Fibroblast of peridontal ligament (primary cell): ENCODE measurements around the gene ERCC2.
"Not testable (repeated sequence)": the region's sequence is repeated elsewhere in the genome, so short reads cannot be mapped to it uniquely, and the experiment has no call there.

Source experiments
- DNase-seq: peaks from one replicate; pipeline ENCODE4 v3.0.0-alpha.2; 2010; ENCODE audit errors: extremely low read depth

The ERCC2 gene

GRCh38 chr19:45354241-45354842 is 16.0 kb downstream of the ERCC2 start:
- no peak for DNase-seq

DNA sequence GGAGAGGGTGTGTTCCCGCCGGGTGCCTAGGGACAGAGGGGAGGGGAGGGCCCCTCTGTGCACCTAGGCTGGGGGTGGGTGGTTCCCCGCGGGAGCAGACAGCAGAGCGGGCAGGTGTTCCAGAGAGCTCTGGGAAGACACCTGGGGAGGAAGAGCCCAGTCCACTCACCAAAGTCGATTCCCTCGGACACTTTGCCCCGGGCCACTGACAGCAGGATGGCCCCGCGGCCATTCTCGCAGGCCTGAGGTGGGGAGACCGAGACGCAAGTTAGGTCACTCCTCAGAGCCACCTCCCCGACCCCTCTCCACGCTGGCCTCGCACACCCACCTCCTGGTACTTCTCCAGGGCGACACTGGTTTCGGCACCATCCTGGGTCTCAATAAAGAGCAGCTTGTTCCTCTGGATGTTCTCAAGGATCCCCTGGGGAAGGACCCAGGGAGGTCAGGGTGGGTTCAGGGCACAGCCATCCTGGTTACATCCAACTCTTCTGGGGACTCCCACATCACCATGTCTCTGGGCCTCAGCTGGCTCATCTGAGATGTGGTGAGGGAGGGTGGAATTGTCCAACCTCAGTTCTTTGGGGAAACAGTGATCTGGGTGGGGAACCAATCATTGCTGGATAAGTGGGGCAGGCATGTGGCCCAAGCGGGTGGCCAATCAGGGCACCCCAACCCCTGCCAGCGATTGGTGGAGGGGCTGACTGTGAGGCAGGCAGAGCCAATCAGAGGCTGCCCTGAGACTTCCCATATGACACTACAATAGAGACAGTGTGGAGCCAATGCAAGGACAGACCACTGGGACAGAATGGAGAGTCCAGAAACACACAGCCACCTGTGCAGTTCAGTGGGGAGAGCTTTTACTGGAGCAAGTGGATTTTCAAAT is 17.2 kb downstream of the ERCC2 start:
- no peak for DNase-seq

DNA sequence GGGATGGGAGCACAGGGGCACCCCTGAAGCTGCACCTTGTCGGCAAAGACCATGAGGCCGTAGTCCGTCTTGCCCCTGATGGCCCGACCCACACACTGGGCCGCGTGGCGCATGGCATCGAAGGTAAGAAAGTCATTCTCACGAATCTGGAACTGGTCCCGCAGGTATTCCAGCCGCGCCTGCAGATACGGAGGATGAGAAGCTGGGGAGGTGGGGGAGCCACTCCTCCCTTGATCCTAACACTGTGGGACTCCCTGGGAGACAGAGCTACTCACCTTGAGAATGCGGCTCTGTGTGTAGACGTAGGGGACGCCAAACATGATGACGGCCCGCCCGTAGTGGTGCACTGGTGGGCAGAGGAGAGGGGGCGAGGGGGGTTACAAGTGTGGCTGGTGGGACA is 17.9 kb downstream of the ERCC2 start:
- no peak for DNase-seq

DNA sequence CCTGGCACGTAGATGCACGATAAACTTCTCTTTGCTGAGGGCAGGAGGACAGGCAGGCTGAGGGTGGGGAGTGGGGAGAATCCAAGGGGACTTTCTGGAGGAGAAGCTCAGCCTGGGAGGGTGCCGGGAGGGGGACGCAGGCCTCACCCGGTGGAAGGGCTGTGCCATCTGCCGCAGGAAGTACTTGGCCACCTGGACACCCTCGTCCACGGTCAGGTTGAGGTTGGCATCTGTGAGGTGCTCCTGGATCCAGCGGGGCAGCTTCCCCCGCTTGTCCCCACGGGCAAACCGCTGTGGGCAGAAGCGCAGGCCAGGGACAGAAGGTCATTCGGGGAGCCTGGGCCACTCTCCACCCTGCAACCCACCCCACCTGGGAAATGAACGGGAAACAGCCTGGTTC is 18.3 kb downstream of the ERCC2 start:
- no peak for DNase-seq

DNA sequence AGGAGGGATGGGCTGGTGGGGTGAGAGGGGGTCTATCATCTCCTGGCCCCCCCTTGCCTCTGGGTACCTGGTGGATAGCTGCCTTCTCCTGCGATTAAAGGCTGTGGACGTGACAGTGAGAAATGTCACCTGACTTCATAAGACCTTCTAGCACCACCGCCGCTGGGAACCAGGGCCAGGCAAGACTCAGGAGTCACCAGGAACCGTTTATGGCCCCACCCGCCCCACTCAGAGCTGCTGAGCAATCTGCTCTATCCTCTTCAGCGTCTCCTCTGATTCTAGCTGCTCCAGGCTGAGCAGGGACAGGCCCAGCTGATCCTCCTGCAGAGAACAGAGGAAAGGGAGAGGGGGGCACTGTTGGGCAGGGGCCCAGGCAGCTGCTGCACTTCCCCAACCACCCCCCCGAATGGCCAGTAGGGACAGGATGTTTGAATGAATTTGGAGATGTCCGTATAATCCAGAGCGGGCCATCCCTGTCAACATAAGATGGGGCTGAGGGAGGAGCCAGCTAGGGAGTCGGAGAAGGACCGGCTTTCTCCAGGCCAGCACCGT is 18.9 kb downstream of the ERCC2 start:
- no peak for DNase-seq

- DNase-seq, result no peak
Observed at GRCh38 chr19:45350477-45351058, 19.8 kb downstream of the ERCC2 start.

GRCh38 chr19:45349430-45349941 is 20.9 kb downstream of the ERCC2 start:
- no peak for DNase-seq

- no peak for DNase-seq
Observed at GRCh38 chr19:45349126-45349415, 21.3 kb downstream of the ERCC2 start.

DNA sequence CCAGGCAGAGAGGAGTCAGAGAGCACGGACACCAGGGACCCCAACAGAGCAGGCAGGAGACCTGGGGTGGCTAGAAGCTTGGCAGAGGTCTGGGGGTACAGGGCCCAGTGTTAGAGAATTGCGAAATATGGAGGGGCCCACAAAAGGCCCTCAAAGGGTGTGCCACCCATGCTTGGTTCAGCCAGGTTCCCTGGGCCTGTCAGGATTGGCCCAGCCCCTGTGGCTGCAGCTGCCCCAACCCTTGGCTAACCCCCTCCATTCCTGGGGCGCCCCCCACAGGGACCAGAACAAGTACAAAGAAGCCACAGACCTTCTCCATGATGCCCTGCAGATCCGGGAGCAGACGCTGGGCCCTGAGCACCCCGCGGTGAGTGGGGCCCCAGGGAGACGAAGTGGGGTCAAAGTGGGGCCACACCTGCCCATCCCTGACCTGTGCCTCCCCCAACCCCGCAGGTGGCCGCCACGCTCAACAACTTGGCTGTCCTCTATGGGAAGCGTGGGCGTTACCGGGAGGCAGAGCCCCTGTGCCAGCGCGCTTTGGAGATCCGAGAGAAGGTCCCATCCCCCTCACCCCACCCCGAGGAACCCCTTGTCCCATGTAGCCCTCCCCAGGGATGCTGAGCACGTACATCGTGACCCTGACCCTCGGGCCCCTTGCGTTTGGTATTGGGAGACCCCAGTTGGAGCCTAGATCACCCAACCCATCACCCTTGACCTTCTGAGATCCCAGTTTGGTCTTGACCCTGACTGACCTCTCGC is 21.8 kb downstream of the ERCC2 start:
- no peak for DNase-seq

GRCh38 chr19:45347570-45348366 is 22.6 kb downstream of the ERCC2 start:
- no peak for DNase-seq

DNA sequence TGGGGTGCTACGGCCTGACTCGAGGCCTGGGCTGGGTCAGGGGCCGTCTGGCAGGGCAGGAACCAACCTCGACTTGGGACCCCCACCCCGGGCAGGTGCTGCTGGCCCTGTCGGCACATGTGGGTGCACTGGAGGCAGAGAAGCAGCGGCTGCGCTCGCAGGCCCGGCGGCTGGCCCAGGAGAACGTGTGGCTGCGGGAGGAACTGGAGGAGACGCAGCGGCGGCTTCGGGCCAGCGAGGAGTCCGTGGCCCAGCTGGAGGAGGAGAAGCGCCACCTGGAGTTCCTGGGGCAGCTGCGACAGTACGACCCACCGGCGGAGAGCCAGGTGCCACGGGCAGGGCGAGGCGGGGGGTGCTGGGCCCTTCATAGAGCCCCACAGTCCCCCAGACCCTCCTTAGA is 23.9 kb downstream of the ERCC2 start:
- DNase-seq, result no peak

- DNase-seq, result no peak
Observed at GRCh38 chr19:45345506-45345860, 24.9 kb downstream of the ERCC2 start.

GRCh38 chr19:45344621-45345505 is 25.5 kb downstream of the ERCC2 start:
- DNase-seq, result no peak

DNA sequence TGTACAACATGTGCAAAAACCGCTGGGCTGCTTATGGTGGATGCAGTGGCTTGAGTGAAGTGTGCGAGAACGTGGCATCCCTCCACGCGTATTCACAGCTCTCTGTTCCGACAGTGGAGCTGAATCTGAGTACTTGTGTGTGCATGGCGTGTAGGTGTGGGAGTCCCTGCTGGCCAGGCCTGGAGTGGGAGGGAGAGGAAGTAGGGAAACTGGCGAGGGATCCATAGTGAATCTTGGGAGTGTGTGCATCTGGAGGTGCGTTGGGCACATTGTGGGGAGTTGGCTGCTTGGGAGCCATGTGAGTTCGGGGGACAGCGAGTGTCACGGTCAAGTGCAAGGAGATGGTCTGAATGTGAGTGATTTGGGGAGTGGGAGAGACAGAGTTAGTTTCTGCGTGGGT is 27.5 kb downstream of the ERCC2 start:
- no peak for DNase-seq

GRCh38 chr19:45340899-45341453 is 29.4 kb downstream of the ERCC2 start:
- peak; percentile 18 for DNase-seq

GRCh38 chr19:45340232-45340898 is 30.0 kb downstream of the ERCC2 start, which contains the start of gene KLC3:
Gene KLC3, plus strand, starts transcription at chr19:45340750. Its CDS starts 4,792 bp downstream, at chr19:45345542.
- no peak for DNase-seq

DNA sequence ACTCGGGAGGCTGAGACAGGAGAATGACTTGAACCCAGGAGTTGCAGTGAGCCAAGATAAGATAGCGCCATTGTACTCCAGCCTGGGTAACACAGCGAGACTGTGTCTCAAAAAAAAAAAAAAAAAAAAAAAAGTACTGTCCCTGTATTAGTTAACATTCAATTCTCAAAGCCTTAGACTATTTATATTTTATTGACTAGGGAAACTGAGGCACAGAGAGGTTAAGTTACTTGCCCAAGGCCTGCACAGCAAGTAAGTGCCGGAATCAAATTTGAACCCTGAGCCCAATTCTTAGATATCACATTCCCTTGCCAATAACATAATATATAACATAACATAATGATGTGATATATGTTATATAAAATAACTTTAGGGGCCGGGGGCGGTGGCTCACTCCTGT is 30.7 kb downstream of the ERCC2 start:
- no peak for DNase-seq

GRCh38 chr19:45336696-45337251 is 33.6 kb downstream of the ERCC2 start:
- DNase-seq, result no peak

DNA sequence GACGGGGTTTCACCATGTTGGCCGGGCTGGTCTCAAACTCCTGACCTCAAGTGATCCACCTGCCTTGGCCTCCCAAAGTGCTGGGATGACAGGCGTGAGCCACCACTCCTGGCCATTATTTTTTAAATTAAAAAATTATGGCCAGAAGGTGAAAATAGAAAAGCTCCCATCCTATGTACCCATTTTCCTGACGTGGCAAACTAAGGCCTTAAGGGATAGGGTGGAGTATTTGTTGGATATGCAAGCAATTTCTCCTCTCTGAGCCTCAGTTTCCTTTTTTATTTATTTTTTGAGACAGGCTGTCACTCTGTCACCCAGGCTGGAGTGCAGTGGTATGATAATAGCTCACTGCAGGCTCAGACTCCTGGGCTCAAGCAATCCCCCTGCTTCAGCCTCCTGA is 35.5 kb downstream of the ERCC2 start:
- not testable (repeated sequence) for DNase-seq
